ENCODE measurements around the gene TMEM185B.
"Not testable (repeated sequence)": the region's sequence is repeated elsewhere in the genome, so short reads cannot be mapped to it uniquely, and the experiment has no call there.

Gene TMEM185B

DNA sequence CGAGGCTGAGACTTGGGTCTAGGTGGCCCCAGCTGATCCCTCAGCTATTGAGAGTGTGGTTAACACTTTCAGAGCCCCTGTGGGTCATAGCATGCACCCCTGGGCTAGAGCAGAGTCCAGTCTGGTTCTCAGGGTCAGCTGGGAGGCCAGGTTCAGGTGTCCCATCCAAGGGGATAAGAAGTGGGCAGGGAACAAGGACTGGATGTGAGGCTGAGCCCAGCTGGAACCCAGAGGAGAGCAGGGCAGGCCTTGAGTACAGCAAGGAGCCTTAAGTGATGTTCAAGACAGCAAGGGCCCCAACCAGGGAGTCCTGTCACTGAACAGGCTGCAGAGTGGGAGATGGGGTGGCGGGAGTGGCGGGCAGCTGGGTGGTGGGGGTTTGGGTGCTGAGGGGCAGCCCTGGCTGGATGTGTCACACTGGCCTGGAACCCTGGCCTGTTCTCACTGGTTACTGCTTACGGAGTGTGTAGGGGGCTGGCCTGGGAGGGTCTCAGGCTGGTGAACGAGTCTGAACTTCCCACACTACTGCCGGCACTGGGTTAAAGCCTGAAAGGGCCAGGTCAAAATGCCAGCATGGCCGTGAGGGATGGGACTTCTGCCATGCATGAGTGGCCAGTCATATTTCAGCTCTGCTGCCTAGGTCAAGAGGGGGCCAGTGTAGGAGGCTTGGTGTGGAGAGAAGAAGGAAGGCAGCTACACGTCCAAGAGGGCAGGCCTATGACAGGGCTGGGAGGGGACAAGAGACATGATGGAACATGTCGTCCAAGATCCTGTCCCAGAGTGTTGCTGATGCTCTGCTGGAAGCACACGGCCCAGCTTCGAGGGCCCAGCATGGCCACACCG, 13.6 kb downstream of the TMEM185B start:
- no peak for DNase-seq (ENCODE audit: low read depth in 4 of 4, low spot score in 1 of 4)

DNA sequence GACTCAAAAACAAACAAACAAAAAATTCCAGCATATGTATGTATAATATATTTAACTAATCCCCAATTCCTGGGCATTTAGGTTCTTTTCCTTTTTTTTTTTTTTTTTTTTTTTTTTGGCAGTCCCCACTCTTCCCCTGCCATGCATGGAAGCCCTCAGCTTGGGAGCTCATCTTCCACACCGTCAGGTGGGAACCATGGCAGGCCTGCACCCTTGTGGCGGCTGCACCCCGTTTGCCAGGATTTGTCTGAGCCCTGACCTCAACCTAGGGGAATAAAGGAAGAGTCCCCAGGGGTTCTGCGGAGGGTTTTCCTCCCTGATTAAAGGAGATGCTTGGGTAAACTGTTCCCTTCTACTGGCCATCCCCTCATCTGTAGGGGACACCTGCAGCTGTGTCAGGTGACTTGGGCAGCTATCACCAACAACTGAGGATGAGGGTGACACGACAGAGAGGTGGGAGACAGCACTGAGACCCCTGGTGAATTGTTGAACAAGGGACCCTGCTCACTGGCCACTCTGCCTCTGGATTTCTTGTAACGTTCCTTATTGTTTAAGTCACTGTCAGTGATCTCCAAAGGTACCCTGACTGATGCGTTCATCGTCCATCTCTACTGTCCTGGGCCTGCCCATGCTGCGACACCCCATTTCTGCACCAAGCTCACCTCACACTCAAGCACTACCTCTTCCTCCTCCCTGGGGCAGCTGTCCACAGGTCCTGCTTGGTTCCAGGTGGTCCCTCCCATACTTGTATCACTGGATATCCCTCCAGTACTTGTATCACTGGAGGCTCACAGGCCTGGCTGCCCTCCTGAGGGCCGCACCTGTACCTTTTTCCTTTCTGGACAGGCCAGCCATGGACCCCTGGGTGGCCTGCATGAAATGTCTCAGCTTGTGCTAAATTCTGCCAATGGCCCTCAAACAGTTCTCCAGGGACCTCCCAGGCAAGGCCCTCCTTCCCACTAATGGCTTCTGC, 14.5 kb downstream of the TMEM185B start:
- DNase-seq (ENCODE audit: low read depth in 4 of 4, low spot score in 1 of 4), result no peak

DNA sequence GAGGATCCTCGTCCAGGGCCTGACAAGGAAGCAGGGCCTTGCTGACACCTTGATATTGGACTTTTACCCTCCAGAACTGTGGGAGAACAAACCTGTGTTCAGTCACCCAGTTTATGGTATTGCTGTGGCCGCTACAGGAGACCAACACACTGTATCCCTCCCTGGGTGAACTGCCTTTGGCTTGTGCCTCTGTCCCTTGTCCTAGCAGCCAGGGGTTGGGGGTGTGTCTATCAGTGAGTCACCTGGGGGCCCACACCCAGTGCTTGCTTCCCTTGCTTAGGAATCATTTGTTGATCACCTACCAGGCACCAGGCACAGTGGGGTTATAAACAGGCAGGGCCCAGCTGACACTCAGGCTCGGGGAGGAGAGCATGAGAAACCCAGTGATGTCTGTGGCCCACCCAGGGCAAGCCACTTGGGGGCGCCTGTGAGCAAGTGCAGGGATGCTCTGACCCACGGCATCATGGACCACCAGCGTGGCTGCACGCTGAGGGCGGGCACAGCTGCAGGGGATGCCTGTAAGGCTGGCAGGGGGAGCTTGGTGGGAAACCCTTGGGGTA, 17.1 kb downstream of the TMEM185B start:
- DNase-seq (ENCODE audit: low read depth in 4 of 4, low spot score in 1 of 4), result peak in 1 of 4 experiments; percentile 34

DNA sequence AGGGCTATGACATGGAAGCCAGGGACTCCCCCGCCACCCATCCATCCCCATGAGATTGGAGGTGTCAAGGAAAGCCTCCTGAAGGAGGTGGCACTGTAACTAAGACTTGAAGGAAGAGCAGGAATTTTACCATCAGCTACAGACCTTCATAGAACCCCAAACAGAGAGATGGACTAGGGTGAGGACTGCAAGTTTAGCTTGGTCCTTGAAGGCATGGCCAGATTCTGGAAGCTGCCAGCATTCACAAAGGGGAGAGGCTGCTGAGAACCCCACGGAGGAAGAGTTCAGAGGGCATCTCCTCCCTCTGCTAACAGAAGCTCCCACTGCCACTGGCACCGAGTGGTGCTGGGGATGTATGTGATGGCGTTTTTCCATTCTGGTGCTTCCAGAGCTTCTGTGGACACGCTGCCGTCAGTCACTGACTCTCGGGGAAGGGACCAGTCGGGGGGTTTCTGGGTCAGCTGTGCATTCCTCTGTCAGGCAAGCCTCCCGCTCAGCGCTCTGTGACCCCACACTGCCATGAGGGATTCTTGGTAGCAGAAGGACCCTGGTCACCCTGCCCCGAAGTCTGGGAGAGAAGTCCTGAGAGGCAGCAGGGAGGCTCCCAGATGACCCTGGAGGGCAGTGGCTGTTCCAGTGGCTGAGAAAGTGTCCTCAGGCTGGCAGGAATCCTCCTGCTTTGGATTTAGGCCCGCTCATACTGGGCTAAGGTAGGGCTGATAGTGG, 18.1 kb downstream of the TMEM185B start:
- DNase-seq (ENCODE audit: low read depth in 4 of 4, low spot score in 1 of 4), result no peak

DNA sequence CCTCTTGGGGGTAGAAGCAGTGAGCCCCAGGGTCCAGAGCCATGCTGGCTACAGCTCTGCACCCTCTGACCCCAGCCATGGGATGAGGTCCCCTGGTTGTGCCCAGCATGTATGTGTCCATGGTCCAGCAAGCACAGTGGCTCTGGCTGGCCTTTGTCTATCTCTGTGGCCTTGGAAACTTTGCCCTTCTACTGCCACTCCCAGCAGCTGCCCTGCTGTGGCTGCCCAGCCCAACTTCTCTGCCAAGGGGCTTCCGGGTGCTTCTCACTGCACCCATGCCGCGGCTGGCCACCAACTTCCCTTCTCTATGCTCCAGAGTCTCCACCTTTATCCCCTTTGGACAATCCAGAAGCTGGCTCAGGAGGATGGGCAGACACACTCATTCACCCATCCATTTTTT, 18.8 kb downstream of the TMEM185B start:
- no peak for DNase-seq (ENCODE audit: low read depth in 4 of 4, low spot score in 1 of 4)

DNA sequence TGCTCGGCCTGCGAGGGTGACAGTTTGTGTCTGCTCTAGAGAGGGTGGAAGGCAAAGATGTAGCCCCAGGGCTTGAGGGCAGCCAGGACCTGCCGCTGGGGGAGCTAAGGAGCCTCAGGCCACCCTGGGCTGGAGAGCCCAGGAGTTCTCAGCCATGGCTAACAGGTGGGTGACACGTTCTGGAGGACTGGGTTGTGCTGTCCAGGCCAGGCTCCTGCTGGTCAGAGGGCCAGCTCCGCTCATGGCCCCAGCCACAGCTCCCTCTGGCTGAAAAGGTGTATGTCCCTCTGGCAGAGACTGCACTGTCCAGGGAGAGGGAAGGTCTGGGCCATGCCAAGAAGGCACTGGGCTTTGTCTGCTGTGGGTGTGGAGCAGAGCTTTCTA, 19.2 kb downstream of the TMEM185B start:
- DNase-seq (ENCODE audit: low read depth in 4 of 4, low spot score in 1 of 4), result no peak

DNA sequence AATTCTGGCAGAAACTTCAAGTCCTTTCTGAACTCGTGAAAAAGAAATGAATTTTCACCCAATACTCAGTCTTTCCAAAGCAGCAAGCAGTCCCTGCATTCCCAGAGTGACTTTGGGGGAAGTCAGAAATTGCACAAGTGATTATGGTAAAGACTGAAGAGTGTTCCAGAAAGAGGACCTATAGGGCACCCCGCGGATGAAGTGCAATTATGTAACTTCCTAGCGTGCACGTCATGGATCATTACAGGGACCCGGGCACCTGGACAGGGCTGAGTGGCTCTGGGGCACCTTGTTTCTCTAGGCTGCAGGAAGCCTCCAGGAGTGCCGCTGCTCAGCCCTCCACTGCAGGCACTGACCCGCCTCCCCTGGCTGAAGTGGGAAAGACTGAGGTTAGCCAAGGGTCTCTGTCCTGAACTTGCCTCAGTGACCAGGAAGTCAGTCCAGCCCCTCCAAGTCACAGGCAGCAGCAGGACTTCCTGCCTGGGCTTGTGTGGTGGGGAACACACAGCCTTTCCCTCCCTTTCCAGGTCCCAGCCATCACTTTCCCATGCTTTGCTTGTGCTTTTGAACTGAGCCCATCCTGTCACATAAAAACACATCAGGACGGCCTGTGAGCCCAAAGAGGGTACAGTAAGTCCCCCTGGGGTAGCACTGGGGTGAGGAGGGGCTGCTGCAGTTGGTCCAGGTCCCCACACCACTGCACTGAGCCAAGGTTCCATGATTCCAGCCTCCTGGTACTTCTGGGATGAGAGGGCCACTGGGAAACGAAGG, 19.8 kb downstream of the TMEM185B start:
- no peak for DNase-seq (ENCODE audit: low read depth in 4 of 4, low spot score in 1 of 4)

DNA sequence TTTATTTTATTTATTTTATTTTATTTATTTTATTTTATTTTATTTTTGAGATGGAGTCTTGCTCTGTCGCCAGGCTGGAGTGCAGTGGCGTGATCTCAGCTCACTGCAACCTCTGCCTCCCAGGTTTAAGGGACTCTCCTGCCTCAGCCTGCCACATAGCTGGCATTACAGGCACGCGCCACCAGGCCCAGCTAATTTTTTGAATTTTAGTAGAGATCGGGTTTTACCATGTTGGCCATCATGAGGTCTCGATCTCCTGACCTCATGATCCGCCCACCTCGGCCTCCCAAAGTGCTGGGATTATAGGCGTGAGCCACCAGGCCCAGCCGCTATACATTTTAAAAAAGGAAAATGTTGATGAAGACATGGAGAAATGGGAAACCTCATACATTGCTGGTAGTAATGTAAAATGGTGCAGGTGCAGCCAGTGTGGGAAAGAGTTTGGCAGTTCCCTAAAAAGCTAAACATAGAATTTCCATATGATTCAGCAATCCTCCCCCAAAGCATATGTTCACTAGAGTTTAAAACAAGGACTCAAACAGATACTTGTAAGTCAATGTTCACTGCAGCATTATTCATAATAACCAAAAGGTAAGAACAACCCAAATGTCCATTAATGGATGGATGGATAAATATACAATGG, 23.3 kb downstream of the TMEM185B start:
- not testable (repeated sequence) for DNase-seq (ENCODE audit: low read depth in 4 of 4, low spot score in 1 of 4)

DNA sequence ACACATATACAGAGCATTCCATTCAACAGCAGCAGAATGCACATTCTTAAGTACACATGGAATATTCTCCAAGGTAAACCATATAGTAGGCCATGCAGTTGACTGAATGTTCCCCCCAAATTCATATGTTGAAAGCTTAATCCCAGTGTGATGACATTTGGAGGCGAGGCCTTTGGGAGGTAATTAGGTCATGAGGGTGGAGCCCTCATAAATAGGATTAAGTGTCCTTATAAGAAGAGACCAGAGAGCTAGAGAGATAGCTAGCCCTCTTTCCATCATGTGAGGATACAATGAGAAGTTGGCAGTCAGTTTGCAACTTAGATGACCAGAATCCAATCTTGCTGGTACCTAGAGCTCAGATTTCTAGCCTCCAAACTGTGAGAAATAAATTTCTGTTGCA, 27.6 kb downstream of the TMEM185B start:
- DNase-seq (ENCODE audit: low read depth in 4 of 4, low spot score in 1 of 4), result no peak

DNA sequence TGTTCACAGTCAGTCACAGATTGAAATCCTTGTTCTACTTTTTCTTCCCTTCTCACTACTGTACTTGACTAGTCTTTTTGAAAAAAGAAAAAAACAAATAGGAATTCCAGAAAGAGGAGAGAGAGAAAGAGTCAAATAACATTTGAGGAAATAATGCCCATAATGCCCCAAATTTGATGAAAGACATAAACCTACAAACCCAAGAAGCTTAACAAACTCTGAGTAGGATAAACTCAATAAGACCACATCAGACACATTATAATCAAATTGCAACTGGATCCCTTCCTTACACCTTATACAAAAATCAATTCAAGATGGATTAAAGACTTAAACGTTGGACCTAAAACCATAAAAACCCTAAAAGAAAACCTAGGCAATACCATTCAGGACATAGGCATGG, 30.9 kb downstream of the TMEM185B start:
- DNase-seq (ENCODE audit: low read depth in 4 of 4, low spot score in 1 of 4), result no peak

DNA sequence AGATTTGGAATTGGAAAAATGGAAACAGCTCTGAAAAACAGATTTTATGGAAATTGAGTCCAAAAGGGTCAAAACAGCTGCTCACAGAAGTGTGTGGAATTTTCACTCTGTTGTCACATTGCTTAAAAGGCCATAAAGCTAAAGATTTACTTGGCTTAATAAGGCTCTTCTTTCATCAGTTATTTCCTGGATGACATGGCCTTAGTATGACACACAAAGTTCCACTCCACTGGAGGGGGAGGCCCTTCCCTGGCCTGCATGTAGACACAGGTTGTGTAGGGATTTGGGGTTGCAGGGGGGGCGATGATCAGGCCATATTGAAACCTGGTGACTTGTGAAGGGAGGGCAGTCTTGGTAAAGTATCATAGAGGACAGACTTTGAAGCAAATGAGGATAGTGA, 34.0 kb downstream of the TMEM185B start:
- DNase-seq (ENCODE audit: low read depth in 4 of 4, low spot score in 1 of 4), result no peak

DNA sequence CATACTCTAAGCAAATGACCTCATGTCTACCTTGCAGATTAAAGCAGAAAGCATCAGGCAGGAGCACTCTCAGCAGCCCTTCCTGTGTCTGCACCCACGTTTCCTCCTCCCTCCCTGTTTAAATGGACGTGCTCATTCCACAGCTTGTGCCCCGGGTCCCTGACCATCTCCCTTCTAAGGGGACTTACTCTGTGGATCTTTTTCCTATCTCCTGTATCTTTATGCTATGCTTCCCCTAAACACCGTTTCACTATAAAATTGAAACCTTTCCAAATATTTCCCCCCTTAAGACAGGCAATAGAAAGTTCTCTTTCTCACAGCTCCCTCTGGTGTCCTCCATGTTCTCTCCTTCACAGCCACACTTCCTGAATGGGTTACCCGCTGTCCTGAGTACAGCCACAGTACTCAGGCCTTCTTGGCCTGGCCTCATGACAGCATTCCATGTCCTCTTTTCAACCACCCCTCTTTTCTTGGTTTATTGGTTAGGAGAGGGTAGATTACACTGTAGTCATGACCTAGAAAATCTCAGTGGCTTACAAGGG, 41.1 kb downstream of the TMEM185B start:
- DNase-seq (ENCODE audit: low read depth in 4 of 4, low spot score in 1 of 4), result no peak

DNA sequence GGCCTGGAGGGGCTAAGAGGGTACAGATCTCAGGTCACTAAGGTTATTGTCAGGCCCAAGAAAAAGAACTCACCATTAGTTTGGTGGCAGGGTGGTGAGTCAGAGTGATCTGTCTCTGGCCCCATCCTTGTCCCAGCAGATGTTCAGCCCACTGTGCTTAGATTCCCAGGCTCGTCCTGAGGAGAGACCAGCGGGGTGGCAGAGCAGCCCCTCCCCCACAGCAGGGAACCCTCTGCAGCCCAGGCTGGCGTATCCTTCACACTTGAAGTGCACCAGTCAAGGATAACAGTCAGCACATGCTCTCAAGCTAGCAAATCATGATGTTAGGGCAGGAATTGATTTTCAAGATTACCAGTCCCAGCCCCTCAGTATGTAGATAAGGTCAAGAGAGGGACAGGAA, 43.1 kb downstream of the TMEM185B start:
- DNase-seq (ENCODE audit: low read depth in 4 of 4, low spot score in 1 of 4), result no peak

DNA sequence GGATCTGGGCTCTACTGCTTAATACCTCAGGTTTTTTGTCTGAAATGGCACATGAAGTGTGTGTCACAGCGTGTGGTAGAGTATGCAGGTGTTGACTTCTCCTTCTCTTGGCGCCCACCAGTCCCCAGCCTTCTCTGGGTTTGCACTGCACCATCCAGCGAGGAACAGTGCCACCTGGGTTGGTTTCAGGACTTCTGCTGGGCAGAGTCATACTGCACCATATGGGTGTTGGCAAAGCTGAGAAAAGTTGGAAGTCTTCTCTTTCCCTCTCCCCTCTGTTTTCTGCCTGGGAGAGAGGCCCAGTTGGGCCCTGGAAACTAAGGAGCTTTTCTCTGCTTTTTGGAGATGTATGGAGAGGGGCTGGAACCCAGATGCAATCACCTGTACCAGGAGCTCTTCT, 43.8 kb downstream of the TMEM185B start:
- no peak for DNase-seq (ENCODE audit: low read depth in 4 of 4, low spot score in 1 of 4)

DNA sequence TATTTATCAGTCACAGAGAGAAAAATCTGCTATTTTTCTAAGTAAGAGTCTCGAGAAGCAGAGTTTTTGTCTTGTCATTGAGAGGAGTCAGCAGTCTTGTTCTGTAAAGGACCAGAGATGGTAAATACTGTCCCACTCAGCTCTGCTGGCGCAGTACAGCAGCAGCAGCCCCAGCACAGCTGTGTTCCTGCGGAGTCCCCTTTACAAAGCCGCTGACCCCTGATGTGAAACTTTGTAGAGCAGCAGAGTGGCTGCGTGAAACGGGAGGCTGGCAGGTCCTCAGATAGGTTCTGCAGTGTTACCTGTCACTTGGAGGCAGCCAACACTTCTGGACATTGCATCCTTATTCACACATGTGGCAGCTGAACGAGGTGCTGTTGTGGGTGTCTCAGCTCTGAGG, 45.2 kb downstream of the TMEM185B start:
- DNase-seq (ENCODE audit: low read depth in 4 of 4, low spot score in 1 of 4), result no peak

DNA sequence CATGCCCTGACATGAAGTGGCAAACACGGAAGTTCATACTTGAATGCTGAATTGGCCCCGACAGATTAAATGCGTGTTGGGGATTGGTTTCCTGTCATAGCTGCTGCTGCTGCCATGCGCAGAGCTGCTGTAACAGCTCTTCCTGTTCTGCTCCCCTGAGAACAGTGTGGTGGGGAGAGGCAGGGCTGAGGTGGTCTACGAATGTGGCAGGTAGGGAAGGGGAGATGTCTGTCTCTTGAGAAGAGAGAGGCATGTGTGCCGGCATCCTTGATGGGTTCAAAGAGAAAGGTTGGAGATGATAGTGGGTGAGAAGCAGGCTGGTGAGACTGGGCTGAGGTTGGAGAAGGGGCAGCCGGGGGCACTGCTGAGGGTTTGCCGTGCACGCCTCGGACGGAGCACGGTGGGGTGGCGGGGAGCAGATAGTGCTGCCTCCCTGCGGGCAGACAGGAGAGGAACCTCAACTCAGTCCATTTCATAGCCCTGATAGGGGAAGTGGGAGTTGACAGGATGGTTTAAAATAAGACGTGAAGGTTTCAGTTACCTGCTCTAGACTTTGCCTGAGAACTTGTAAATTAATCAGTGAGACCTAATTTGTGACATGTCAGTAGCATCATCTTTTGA, 46.1 kb downstream of the TMEM185B start:
- peak; percentile 36 to 73 (median 61) for DNase-seq (ENCODE audit: low read depth in 4 of 4, low spot score in 1 of 4)

DNA sequence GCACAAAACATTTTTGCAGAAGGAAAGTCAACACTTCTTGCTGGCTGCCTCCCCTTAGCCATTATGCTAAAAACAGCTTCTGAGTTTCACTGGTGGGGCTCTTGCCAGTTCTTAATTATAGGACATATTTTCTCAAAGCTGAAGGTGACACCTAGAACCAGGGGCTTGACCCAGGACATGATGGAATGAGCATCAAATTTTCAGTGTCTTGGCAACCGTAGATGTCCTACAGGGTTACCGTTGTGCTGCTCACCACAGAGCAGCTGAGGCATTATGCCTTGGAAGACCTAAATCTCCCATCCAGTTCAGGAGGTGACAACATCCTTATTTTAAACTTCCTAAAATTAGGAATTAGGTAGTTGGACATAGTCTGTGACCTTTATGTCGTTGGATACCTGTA, 46.7 kb downstream of the TMEM185B start:
- DNase-seq (ENCODE audit: low read depth in 4 of 4, low spot score in 1 of 4), result no peak

DNA sequence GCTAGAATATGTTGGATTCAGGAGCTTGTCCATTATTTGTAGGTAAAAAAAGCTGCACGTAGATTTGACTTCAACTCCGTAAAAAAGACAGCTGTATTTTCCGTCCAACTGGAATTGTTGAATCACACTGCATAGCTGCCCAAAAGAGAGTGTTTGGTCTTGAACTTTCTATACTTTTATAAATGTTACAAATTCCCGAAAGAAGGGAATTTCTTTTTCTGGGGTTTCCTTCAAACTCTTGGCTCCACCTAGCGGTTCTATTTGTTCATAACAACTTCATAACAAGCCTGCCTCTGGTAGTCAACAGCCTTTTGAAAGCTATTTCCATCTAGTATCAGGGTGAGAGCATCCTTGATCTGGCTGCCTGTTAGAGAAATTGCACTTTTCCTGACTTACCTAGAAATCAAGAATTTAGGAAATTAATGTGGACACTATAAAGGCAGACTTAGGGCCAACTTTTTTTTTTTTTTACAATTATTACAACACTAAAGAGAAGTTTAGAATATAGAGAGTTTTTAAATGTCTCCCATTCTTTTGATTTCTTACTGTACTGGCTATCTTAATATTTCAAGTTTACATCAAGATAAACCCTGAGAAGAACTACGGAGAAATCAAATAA, 48.1 kb downstream of the TMEM185B start:
- DNase-seq (ENCODE audit: low read depth in 4 of 4, low spot score in 1 of 4), result peak in 1 of 4 experiments; percentile 5

Data from stimulated activated CD4-positive, alpha-beta T cell treated with anti-CD3 and anti-CD28 coated beads, Interleukin-1b, Interleukin-23, amount 100 ng/mL, for 24 hours (primary cell).